CD4-positive, alpha-beta T cell treated with Interleukin-2 at 100 ng/mL for 4 hours (primary cell): Measurements from ENCODE around the gene SOX10.

Experiments
- DNase-seq: peaks from one replicate; pipeline ENCODE4 v3.0.0-alpha.2; 2020; ENCODE audit warnings: low spot score

SOX10 gene

GRCh38 chr22:37930270-37930951, 53.9 kb downstream of the SOX10 start:
- DNase-seq = no peak

DNA sequence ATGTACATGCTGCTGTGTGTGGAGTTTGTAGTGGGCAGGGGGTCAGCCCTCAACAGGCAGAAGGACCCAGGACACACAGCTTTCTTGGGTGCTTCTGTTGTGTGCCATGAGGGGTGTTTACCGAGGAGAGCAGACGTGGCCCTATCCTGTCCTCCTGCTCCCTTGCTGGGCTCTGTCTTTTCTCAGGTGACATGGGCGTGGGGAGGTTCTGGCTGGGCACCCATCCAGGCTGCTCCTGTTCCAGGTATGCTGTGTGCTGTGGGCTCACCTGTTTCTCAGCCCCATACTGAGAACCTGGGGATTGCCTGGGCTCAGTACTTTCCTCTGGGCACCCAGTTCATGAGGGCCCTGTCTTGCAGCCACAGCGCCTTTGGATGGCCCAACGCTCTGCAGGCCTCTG, 55.0 kb downstream of the SOX10 start:
- DNase-seq = no peak

DNA sequence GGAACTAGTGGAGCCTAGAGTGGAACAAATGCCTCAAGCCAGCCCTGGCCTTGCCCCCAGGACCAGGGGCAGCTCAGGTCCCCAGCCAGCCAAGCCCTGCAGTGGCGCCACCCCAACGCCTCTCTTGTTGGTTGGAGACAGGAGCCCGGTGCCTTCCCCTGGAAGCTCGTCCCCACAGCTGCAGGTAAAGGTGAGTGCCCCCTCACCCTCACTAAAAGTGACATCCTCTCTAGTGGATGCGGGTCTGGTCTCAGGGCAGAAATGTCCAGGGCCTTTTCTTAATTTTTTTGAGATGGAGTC, 56.8 kb downstream of the SOX10 start:
- DNase-seq = no peak

DNA sequence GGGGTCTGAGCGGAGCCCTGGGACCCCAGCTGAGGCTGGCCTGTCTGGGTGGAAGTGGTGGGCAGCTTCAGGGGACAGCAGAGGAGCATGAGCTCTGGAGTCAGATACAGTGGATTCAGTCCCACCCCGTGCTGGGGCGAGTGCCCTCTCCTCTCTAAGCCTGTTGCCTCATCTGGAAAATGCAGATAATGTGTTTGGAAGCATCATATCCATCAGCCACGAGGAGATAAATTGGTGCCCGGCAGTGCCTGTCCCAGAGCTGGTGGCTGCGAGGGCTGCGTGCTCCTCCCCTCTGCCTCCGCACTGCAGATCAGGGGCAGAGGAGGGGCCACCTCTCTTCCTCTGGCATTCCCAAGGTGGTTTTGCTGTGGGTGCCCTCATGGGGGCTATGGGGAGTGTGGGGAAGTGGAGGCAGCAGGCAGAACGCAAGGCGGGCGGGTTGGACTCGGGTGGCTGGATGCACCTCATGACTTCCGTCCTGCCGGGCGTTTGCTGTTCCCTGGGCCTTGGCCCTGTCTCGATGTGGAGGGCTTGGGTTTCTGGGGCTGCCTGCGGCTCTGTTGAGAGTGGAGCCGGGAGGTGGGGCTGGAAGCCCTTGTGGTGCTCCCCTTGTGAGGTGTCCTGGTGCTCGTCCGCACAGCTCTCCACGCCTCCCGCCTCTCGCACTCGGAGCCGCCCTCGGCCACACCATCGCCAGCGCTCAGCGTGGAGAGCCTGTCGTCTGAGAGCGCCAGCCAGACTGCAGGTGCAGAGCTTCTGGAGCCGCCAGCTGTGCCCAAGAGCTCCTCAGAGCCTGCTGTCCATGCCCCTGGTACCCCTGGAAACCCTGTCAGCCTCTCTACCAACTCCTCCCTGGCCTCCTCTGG, 57.4 kb downstream of the SOX10 start:
- no peak for DNase-seq

DNA sequence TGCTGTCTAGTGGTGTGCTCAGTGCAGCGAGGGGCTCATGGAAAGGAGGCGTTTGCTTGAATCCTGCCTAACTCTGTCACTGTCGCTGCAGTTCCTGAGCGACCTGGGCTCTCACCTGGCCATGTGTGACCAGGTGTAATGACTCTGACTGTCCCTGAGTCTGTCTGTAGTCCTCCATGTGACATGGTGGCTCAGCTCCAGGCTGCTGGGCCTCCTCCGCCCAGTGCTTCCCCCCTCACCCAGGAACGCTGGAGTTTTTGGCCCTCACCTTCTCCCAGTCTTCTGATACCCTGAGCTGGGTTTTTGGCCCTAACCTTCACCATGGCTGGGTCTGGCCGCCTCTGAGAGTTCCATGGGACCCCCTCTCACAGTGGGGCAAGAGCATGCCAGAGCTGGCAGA, 58.0 kb downstream of the SOX10 start:
- DNase-seq = no peak

- no peak for DNase-seq
These were observed 58.6 kb downstream of the SOX10 start for GRCh38 chr22:37925767-37926166.

DNA sequence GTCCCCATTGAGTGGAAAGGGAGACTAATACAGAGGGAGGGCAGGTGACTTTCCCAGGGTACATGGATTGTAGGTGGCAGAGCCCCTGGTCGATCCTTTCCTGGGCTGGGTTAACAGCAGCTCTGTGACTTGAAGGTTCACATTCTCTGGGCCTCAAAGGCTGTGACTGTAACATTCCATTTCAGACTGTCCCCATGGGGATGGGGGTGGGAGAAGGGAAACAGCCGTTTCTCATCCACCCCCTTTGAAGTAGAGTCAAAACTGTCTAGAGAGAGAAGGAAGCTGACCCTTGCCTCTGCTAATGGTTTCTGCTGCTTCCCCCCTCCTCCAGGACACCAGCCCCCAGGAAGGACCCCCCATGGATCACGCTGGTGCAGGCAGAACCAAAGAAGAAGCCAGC, 59.0 kb downstream of the SOX10 start:
- no peak for DNase-seq

GRCh38 chr22:37924386-37925065, 59.8 kb downstream of the SOX10 start:
- DNase-seq = no peak

DNA sequence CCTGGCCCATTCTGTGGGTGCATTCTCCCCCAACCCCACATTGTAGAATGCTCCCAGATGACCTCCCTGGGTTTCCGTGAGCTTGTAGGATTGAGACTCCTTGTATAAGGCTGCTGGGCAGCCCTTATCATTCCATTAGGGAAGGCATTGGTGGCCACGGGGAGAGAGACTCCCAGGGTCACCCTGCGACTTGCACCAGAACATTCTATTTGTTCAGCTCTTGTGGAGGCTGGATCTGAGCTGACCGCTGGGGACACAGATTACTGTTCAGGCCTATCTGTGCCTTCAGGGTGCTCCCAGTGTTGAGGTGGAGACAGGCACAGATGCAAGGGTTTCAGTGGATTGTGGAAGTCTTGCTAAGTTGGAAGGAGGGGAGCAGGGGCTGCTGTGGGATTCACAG, 60.4 kb downstream of the SOX10 start:
- DNase-seq = no peak
